ENCODE measurements around the gene CHST15.

CHST15 gene

DNA sequence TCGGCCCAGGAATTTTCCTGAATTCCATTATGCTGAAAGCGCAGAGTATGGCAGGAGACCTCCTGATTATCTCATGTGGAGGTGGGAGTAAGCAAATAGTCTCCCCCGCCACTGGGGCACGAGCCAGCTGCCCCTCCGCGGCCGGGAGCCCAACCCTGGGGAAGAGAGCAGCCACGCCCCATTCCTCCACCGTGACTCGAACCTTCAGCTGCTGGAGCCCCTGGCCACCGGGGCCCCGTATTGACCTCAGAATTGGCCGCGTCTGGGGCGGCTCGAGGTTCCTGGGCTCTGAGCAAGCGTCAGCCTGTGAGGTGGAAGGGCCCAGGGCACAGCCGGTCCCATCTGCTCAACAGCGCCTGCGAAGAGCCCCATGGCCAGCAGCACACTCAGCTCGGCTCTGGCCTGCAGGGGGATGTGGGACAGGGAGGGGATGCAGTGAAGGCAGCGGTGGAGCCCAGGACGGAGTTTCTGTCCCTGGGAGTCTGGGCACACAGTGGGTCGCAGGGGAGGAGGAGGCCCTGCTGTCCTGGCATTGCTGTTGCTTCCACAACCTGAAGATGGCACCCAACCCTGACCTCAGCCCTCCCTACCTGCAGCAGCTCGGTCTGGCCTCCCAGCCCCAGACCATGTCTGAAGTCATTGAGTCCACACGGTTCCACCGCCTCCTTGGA is 97.8 kb downstream of the CHST15 start:
- peak; percentile 83 for FAIRE-seq
- no peak for TF ChIP-seq SPI1 (IDR thresholded peaks at IDR 0.05; ENCODE audit: low read depth, low read length)
- TF ChIP-seq POLR2A (IDR thresholded peaks at IDR 0.05; ENCODE audit: low read depth, low read length): no peak
- TF ChIP-seq POU2F2 (IDR thresholded peaks at IDR 0.05; ENCODE audit: low read depth, low read length): no peak
- no peak for TF ChIP-seq PAX5 (IDR thresholded peaks at IDR 0.05; ENCODE audit: insufficient read depth, low read length, severe bottlenecking)
- no peak for TF ChIP-seq POLR2AphosphoS5 (IDR thresholded peaks at IDR 0.05; ENCODE audit: low read depth, low read length)
- TF ChIP-seq TAF1 (IDR thresholded peaks at IDR 0.05; ENCODE audit: low read depth, low read length): no peak
- DNase-seq (ENCODE audit: insufficient read length, low spot score): no peak

GRCh38 chr10:123995082-123995460 is 98.3 kb downstream of the CHST15 start:
- FAIRE-seq: no peak
- no peak for DNase-seq (ENCODE audit: insufficient read length, low spot score)
- no peak for TF ChIP-seq SPI1 (IDR thresholded peaks at IDR 0.05; ENCODE audit: low read depth, low read length)
- TF ChIP-seq PAX5 (IDR thresholded peaks at IDR 0.05; ENCODE audit: insufficient read depth, low read length, severe bottlenecking): no peak
- TF ChIP-seq POLR2A (IDR thresholded peaks at IDR 0.05; ENCODE audit: low read depth, low read length): no peak
- TF ChIP-seq POU2F2 (IDR thresholded peaks at IDR 0.05; ENCODE audit: low read depth, low read length): no peak
- TF ChIP-seq TAF1 (IDR thresholded peaks at IDR 0.05; ENCODE audit: low read depth, low read length): no peak
- no peak for TF ChIP-seq POLR2AphosphoS5 (IDR thresholded peaks at IDR 0.05; ENCODE audit: low read depth, low read length)

DNA sequence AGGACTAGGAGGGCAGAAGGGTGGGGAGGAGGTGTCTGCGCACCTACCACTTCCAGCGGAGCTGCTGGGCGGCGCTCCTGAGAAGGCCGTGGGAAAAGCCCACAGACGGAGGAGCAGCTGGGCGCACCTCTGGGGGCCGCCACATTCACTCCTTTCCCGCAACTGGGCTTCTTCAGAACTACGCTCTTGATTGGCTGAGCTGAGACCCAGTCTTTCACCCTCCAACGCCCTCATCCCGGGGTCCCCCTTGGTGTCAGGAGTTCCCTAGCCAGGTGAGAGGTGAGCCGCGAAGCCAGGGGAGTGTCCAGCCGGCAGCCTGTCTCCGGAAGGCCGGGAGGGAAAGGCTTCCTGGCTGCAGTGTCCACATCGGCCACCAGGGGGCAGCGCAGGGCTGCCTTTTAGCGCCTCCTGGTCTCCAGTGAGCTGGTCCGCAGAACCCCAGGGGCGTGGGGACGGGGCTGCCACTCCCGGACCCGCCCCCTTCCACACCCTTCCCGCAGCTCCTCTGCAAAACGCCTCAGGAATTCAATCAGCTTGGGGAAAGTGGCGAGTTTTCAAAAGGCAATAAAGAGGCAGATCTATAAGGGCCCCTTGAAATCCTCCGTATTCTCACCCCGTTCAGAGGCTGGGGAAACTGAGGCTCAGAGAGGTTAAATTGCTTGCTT is 98.8 kb downstream of the CHST15 start:
- DNase-seq (ENCODE audit: insufficient read length, low spot score) (peak; percentile 90), FAIRE-seq (peak; percentile 60)
- TF ChIP-seq SPI1 (IDR thresholded peaks at IDR 0.05; ENCODE audit: low read depth, low read length) (no peak), TAF1 (IDR thresholded peaks at IDR 0.05; ENCODE audit: low read depth, low read length) (no peak), POU2F2 (IDR thresholded peaks at IDR 0.05; ENCODE audit: low read depth, low read length) (no peak), POLR2A (IDR thresholded peaks at IDR 0.05; ENCODE audit: low read depth, low read length) (no peak), PAX5 (IDR thresholded peaks at IDR 0.05; ENCODE audit: insufficient read depth, low read length, severe bottlenecking) (no peak), POLR2AphosphoS5 (IDR thresholded peaks at IDR 0.05; ENCODE audit: low read depth, low read length) (no peak)

- FAIRE-seq: no peak
- DNase-seq (ENCODE audit: insufficient read length, low spot score): no peak
- no peak for TF ChIP-seq POU2F2 (IDR thresholded peaks at IDR 0.05; ENCODE audit: low read depth, low read length)
- TF ChIP-seq SPI1 (IDR thresholded peaks at IDR 0.05; ENCODE audit: low read depth, low read length): no peak
- no peak for TF ChIP-seq POLR2A (IDR thresholded peaks at IDR 0.05; ENCODE audit: low read depth, low read length)
- TF ChIP-seq POLR2AphosphoS5 (IDR thresholded peaks at IDR 0.05; ENCODE audit: low read depth, low read length): no peak
- TF ChIP-seq TAF1 (IDR thresholded peaks at IDR 0.05; ENCODE audit: low read depth, low read length): no peak
- no peak for TF ChIP-seq PAX5 (IDR thresholded peaks at IDR 0.05; ENCODE audit: insufficient read depth, low read length, severe bottlenecking)
These were observed 99.6 kb downstream of the CHST15 start for GRCh38 chr10:123993534-123994416.

GRCh38 chr10:123991611-123992570 is 101.5 kb downstream of the CHST15 start:
- DNase-seq (ENCODE audit: insufficient read length, low spot score): no peak
- no peak for FAIRE-seq
- no peak for TF ChIP-seq POLR2AphosphoS5 (IDR thresholded peaks at IDR 0.05; ENCODE audit: low read depth, low read length)
- no peak for TF ChIP-seq SPI1 (IDR thresholded peaks at IDR 0.05; ENCODE audit: low read depth, low read length)
- no peak for TF ChIP-seq POLR2A (IDR thresholded peaks at IDR 0.05; ENCODE audit: low read depth, low read length)
- no peak for TF ChIP-seq TAF1 (IDR thresholded peaks at IDR 0.05; ENCODE audit: low read depth, low read length)
- TF ChIP-seq POU2F2 (IDR thresholded peaks at IDR 0.05; ENCODE audit: low read depth, low read length): no peak
- TF ChIP-seq PAX5 (IDR thresholded peaks at IDR 0.05; ENCODE audit: insufficient read depth, low read length, severe bottlenecking): no peak

GRCh38 chr10:123990889-123991288 is 102.5 kb downstream of the CHST15 start:
- no peak for TF ChIP-seq POLR2A (IDR thresholded peaks at IDR 0.05; ENCODE audit: low read depth, low read length)
- no peak for TF ChIP-seq TAF1 (IDR thresholded peaks at IDR 0.05; ENCODE audit: low read depth, low read length)
- TF ChIP-seq POLR2AphosphoS5 (IDR thresholded peaks at IDR 0.05; ENCODE audit: low read depth, low read length): no peak
- no peak for TF ChIP-seq SPI1 (IDR thresholded peaks at IDR 0.05; ENCODE audit: low read depth, low read length)
- no peak for TF ChIP-seq POU2F2 (IDR thresholded peaks at IDR 0.05; ENCODE audit: low read depth, low read length)
- TF ChIP-seq PAX5 (IDR thresholded peaks at IDR 0.05; ENCODE audit: insufficient read depth, low read length, severe bottlenecking): no peak
- FAIRE-seq (no peak), DNase-seq (ENCODE audit: insufficient read length, low spot score) (no peak)

- DNase-seq (ENCODE audit: insufficient read length, low spot score): no peak
- no peak for FAIRE-seq
- TF ChIP-seq POLR2A (IDR thresholded peaks at IDR 0.05; ENCODE audit: low read depth, low read length) (no peak), POU2F2 (IDR thresholded peaks at IDR 0.05; ENCODE audit: low read depth, low read length) (no peak), SPI1 (IDR thresholded peaks at IDR 0.05; ENCODE audit: low read depth, low read length) (no peak), POLR2AphosphoS5 (IDR thresholded peaks at IDR 0.05; ENCODE audit: low read depth, low read length) (no peak), PAX5 (IDR thresholded peaks at IDR 0.05; ENCODE audit: insufficient read depth, low read length, severe bottlenecking) (no peak)
These were observed 104.7 kb downstream of the CHST15 start for GRCh38 chr10:123988694-123989093.

DNA sequence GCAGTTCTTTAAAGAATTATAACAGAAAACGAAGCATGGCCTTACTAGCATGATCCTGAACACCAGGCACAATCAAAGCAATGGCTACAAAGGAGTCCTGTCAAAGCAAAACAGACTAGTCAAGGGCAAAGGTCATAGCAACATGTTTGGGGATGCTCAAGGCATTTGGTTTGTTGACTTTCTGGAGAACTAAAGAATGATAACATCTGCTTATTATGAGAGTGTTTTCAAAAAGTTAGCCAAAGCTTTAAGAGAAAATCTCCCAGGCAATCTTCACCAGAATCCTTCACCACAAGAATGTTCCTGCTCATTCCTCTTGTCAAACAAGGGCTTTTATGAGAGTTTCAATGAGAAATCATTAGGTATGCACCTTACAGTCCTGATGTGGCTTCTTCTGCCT is 106.7 kb downstream of the CHST15 start:
- no peak for FAIRE-seq
- DNase-seq (ENCODE audit: insufficient read length, low spot score): no peak
- TF ChIP-seq POLR2A (IDR thresholded peaks at IDR 0.05; ENCODE audit: low read depth, low read length): no peak
- TF ChIP-seq POLR2AphosphoS5 (IDR thresholded peaks at IDR 0.05; ENCODE audit: low read depth, low read length): no peak
- TF ChIP-seq PAX5 (IDR thresholded peaks at IDR 0.05; ENCODE audit: insufficient read depth, low read length, severe bottlenecking): no peak
- TF ChIP-seq SPI1 (IDR thresholded peaks at IDR 0.05; ENCODE audit: low read depth, low read length): no peak
- TF ChIP-seq TAF1 (IDR thresholded peaks at IDR 0.05; ENCODE audit: low read depth, low read length): no peak
- no peak for TF ChIP-seq POU2F2 (IDR thresholded peaks at IDR 0.05; ENCODE audit: low read depth, low read length)

Measured in GM12891 (cell line).